GM18511 (cell line): ENCODE results near the gene SCYL1.
A peak's percentile ranks its signal among the peaks of the same experiment; 100 is the strongest.

Source experiments
- ATAC-seq: cut with Tn5 transposase; IDR thresholded peaks from one replicate; pipeline ENCODE4 v1.9.1; 2021; ENCODE audit warnings: mild to moderate bottlenecking, moderate library complexity; ENCODE audit not compliant: unreplicated experiment

Gene SCYL1

DNA sequence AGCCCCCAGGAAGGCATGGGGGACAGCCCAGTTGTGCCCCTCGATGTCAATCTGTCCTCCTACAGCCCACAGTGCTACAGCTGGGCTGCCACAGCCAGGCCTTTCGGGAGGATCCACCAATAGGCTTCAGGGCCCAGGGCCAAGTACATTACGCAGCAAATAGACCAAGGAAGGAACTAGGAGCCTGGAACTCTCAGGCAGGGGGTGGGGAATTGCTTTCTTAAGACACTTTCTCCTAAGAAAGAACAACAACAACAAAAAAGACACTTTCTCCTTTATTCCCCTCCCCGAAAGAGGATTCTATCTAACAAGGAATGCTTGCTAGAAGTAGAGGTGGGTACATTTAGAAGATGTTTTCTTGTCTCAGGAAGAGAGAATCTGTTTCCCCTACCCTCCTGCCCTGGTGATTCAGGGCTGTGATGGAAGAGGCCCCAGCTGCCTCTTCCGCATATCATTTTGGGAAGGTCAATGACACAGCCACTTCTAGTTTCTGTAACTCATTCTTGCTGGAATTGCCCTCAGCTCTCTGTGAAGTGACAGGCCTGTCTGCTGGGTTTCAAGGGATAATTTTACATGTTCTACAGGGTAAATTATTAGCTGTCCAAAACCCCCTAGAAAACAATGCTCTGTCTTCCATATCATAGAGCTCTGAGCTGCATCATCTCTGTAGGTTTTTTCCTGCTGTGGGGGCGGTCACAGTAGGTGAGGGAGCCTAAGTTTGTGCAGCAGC, 32.1 kb upstream of the SCYL1 start:
- ATAC-seq = no peak

- no peak for ATAC-seq
Observed at GRCh38 chr11:65493367-65494176, 31.3 kb upstream of the SCYL1 start.

GRCh38 chr11:65496304-65497140, 28.4 kb upstream of the SCYL1 start:
- no peak for ATAC-seq

DNA sequence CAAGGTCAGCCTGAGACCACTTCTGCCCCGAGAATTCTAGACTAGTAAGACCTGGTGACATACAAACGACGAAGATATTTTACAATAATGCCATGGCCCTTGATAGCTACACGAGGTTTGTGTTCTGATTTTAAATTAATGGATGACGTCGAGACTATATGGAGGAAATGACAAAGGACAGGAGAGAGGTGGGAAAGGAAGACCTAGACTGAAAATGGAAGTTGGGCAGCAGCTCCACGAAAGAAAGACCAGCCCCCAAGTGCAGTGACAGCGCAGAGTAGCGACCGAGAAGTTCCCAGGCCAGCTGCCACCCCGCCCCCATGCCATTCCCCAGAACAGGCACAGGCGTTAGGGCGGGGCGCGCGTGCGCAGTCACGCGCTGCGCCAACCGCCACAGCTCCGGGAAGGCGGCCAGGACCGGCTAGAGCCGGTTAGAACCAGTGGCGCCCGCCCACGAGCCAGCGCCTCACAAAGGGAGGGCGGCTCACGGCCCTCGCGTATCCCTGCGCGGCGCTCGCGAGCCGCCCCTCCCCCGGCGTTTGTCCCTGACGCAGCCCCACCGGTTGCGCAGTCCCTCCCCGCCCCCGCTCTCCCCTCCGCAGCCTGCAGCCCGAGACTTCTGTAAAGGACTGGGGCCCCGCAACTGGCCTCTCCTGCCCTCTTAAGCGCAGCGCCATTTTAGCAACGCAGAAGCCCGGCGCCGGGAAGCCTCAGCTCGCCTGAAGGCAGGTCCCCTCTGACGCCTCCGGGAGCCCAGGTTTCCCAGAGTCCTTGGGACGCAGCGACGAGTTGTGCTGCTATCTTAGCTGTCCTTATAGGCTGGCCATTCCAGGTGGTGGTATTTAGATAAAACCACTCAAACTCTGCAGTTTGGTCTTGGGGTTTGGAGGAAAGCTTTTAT, 27.5 kb upstream of the SCYL1 start:
- peak; percentile 76 for ATAC-seq

GRCh38 chr11:65498042-65498726, 26.7 kb upstream of the SCYL1 start:
- no peak for ATAC-seq

GRCh38 chr11:65498727-65498976, 26.2 kb upstream of the SCYL1 start:
- ATAC-seq = no peak

DNA sequence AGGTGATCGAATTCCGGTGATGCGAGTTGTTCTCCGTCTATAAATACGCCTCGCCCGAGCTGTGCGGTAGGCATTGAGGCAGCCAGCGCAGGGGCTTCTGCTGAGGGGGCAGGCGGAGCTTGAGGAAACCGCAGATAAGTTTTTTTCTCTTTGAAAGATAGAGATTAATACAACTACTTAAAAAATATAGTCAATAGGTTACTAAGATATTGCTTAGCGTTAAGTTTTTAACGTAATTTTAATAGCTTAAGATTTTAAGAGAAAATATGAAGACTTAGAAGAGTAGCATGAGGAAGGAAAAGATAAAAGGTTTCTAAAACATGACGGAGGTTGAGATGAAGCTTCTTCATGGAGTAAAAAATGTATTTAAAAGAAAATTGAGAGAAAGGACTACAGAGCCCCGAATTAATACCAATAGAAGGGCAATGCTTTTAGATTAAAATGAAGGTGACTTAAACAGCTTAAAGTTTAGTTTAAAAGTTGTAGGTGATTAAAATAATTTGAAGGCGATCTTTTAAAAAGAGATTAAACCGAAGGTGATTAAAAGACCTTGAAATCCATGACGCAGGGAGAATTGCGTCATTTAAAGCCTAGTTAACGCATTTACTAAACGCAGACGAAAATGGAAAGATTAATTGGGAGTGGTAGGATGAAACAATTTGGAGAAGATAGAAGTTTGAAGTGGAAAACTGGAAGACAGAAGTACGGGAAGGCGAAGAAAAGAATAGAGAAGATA, 25.7 kb upstream of the SCYL1 start, which contains the start of gene MALAT1:
Gene MALAT1, plus strand, starts transcription at position 69 of the 736 bp plus-strand sequence.
- no peak for ATAC-seq

- no peak for ATAC-seq
Observed at GRCh38 chr11:65499713-65500386, 25.0 kb upstream of the SCYL1 start.

DNA sequence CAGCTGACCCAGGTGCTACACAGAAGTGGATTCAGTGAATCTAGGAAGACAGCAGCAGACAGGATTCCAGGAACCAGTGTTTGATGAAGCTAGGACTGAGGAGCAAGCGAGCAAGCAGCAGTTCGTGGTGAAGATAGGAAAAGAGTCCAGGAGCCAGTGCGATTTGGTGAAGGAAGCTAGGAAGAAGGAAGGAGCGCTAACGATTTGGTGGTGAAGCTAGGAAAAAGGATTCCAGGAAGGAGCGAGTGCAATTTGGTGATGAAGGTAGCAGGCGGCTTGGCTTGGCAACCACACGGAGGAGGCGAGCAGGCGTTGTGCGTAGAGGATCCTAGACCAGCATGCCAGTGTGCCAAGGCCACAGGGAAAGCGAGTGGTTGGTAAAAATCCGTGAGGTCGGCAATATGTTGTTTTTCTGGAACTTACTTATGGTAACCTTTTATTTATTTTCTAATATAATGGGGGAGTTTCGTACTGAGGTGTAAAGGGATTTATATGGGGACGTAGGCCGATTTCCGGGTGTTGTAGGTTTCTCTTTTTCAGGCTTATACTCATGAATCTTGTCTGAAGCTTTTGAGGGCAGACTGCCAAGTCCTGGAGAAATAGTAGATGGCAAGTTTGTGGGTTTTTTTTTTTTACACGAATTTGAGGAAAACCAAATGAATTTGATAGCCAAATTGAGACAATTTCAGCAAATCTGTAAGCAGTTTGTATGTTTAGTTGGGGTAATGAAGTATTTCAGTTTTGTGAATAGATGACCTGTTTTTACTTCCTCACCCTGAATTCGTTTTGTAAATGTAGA, 24.3 kb upstream of the SCYL1 start:
- ATAC-seq = no peak

- ATAC-seq = no peak
Observed at GRCh38 chr11:65501186-65501471, 23.8 kb upstream of the SCYL1 start.

- ATAC-seq = no peak
Observed at GRCh38 chr11:65501472-65502273, 23.2 kb upstream of the SCYL1 start.

DNA sequence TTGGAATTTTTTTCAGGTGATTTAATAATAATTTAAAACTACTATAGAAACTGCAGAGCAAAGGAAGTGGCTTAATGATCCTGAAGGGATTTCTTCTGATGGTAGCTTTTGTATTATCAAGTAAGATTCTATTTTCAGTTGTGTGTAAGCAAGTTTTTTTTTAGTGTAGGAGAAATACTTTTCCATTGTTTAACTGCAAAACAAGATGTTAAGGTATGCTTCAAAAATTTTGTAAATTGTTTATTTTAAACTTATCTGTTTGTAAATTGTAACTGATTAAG, 22.7 kb upstream of the SCYL1 start:
- ATAC-seq = no peak

GRCh38 chr11:65502555-65503367, 22.1 kb upstream of the SCYL1 start:
- ATAC-seq = no peak

DNA sequence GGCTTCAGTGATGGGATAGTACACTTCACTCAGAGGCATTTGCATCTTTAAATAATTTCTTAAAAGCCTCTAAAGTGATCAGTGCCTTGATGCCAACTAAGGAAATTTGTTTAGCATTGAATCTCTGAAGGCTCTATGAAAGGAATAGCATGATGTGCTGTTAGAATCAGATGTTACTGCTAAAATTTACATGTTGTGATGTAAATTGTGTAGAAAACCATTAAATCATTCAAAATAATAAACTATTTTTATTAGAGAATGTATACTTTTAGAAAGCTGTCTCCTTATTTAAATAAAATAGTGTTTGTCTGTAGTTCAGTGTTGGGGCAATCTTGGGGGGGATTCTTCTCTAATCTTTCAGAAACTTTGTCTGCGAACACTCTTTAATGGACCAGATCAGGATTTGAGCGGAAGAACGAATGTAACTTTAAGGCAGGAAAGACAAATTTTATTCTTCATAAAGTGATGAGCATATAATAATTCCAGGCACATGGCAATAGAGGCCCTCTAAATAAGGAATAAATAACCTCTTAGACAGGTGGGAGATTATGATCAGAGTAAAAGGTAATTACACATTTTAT, 21.4 kb upstream of the SCYL1 start:
- ATAC-seq = no peak

GRCh38 chr11:65503949-65504673, 20.8 kb upstream of the SCYL1 start:
- no peak for ATAC-seq
